ENCODE results near the gene PCK1.

Gene PCK1

GRCh38 chr20:57561356-57562279 lies 708 bp downstream of the PCK1 start:
- DNase-seq = no peak

DNA sequence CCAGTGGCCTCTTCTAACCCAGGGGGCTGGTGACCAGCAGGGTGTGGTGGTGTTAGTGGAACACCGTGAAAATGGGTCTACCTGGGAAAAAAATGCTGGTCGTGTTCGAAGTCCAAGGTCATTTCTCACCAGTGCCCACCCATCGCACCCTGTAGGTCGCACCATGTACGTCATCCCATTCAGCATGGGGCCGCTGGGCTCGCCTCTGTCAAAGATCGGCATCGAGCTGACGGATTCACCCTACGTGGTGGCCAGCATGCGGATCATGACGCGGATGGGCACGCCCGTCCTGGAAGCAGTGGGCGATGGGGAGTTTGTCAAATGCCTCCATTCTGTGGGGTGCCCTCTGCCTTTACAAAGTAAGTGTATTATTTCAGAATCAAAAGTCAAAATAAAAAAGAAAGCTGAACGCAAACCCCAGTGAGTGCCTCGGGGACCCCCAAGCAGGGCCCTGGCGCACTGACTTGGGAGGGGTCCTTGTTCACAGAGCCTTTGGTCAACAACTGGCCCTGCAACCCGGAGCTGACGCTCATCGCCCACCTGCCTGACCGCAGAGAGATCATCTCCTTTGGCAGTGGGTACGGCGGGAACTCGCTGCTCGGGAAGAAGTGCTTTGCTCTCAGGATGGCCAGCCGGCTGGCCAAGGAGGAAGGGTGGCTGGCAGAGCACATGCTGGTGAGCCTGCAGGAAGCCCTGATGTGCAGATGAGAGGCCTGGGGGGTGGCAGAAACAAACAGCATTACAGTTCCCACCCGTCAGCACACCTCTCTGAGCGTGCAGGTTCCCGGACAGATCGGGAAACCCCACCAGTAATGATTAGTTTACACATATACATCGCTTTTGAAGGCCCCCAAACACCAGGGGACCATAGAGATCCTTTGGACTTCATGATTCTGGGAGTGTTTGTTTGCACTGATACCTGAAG lies 1.9 kb downstream of the PCK1 start:
- DNase-seq = no peak

- DNase-seq = no peak
These were observed 2.6 kb downstream of the PCK1 start for GRCh38 chr20:57563522-57563921.

DNA sequence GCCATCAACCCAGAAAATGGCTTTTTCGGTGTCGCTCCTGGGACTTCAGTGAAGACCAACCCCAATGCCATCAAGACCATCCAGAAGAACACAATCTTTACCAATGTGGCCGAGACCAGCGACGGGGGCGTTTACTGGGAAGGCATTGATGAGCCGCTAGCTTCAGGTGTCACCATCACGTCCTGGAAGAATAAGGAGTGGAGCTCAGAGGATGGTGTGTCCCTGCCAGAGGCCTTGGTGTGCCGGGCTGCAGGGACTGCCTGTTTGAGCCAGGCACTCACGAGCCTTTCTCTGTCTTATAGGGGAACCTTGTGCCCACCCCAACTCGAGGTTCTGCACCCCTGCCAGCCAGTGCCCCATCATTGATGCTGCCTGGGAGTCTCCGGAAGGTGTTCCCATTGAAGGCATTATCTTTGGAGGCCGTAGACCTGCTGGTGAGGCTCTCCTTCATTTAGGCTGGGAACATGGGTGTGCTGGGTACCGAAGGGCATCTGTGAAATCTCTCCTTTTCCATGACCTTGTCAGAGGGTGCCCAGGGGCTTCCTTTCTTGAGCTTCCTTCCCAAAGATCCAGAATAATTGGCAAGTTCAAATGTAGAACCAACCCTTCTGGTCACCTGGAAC lies 3.4 kb downstream of the PCK1 start:
- no peak for DNase-seq

GRCh38 chr20:57564951-57565642 lies 4.2 kb downstream of the PCK1 start:
- no peak for DNase-seq

- DNase-seq = no peak
These were observed 5.5 kb downstream of the PCK1 start for GRCh38 chr20:57566399-57566798.

DNA sequence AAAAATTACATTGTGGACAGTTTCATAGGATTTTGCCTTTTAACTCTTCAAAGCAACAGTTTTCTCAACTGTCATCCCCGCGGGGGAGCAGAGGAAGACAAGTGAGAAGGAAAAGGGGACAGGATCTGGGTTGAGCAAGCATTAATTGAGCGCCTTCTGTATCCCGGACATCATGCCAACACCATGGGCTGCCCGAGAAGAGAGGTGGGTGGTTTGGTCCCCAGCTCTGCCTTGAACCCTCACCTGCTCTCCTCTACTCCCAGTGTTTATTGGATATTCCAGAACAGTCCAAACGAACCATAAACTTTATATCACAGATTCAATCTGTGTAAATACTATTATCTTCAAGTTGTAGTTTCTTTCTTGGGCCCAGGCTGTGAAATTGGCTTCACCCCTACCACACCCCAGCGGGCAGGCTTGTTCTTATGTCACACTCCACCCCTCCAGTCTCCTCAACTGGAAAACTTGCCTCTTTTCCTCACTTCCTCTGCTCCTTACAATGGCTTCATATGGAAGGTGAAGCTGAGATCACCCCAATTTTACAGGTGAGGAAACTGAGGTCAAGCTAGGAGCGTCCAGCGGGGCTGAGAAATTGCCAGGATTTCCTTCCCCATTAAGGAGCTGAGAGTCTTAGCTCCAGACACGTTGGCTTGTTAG lies 6.0 kb downstream of the PCK1 start:
- no peak for DNase-seq

DNA sequence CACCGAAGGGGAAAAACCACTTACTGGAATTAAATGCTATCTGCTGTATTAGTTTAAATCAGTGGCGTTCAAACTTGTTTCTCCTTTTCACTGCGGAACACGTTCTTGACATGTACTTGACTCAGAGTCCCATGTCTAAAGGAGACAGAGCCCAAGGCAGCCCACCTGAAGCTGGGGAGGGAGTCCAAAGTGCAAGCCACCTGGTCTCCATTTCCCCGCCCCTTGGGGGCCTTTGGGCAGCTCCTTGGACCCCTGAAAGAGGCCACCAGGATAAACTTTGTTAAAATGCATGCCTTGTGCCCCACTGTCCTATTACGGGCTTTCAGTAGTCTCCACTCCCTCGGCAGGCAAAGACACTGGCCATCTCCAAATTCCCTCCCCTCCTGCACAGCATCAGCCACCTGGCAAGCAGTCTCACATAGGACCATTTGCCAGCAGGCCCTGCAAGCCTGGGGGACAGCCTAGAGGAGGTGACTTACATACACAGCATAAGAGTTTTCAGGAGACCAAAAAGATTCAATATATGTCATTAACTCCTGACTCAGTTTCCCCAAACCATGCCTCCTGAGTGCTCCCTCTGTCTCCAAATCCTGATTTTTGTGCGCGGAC lies 6.7 kb downstream of the PCK1 start:
- DNase-seq = no peak

DNA sequence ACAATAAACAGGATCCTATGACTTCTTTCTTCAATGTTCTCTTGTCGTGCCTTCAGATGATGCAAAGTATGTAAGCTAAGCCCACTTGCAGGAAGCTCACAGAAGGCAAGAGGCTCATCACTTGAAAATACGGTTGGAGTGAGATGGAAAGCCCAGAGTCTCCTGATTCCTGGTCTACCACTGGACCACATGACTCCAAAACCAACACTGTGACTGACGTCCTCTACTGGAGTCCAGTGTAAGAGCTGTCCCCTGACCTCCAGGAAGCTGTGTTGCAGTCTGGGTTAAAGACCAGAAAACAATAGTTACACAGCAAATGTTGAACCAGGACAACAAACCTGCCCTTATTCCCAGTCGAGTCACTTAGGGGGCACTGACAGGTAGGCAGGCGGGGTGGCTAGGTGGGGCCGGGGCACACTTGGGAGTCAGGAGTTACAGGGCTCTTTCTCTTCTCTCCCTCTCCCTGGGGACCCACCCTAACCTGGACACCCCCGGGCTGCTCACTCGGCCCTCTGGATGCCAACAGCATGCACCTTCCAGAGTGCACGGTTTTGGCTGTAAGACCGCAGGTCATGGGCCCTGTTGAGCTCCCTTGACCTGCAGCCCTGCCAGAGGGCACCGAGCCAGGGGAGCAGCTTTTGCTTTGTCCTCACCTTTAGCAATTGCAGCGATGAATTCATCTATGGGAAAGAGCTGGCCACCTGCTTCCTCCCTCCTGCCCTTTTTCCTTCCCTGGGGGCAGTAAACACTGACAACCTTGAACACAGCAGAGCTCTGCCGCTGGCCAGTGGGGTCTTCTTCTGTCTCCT lies 7.4 kb downstream of the PCK1 start:
- DNase-seq = no peak

DNA sequence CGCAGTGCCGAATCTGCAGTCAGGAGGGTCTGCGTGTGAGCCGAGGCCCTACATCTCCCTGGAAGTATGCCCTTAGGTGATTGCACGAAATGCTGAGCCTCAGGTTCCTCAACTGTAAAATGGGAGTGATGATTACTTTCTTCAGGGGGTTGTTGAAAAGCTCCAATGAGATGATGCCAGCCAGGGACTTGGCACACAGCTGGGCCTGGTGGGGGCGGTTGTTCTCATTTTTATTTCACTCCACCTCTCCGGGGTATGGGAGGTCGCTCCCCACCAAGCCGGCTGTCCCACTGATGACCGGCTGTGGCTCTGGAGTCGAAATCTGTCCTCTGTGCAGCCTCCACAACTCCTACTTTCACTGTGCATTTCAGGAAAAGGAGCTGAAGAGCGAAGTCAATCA lies 8.1 kb downstream of the PCK1 start:
- DNase-seq = no peak

DNA sequence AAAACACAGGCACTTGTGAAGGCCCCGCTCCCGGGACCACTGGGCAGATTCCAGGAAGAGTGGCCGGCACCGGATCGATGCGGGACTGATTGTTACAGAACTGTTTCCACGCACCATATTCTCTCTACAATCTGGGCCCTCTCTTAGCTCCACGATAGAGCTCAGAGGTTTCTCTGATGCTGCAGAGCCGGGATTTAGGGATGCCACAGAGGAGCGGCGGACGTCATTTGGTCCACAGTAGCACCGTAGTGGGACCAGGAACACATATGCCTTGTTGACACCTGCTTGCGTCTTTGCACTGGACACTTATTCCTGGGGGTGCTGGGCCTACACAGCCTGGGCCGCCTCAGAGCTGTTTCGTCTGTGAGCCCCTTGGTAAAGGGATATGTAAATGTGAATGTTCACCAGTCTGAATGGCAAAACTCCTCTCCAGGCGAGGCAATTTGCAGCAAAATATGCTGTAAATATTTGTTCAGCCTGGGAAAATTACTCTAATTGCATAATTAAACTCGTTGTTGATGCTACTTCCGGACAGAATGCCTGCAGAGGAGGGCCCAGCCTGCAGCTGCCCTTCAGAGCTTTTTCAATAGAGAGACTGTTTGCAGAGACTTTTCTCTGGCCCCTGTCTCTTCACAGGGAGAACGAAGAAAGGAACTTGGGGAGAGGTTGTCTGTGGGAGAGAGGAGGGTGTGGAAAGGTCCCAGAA lies 9.4 kb downstream of the PCK1 start:
- DNase-seq = no peak

GRCh38 chr20:57570920-57571319 lies 10.0 kb downstream of the PCK1 start:
- no peak for DNase-seq

DNA sequence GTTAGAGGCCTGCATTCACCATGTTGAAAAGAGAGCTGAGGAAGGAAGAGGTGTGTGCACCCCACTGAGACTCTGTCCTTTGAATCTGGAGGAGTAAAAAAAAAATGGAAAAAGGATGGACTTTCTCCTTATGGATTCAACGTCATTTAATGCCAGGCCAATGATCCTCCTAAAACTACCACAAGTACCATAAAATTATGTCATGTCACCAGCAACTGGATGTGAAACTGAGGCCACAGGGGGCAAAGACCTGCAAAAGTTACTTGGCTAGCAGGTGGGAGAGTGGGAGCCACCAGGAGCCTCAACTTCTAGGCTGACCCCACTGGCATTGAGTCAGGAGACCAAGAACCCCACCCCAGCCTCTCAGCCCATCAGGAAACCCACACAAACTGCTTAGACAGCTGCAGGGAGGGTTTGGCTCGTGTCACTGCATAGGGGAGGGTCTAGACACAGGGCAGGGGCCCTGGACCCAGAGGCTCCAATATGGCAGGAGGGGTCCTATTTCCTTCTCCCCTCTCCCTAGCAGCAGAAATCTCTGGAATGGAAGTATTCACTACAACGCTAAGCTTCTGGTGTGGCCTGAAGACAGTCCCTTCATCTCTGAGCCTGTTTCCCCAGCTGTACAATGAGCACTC lies 11.0 kb downstream of the PCK1 start:
- DNase-seq = no peak

DNA sequence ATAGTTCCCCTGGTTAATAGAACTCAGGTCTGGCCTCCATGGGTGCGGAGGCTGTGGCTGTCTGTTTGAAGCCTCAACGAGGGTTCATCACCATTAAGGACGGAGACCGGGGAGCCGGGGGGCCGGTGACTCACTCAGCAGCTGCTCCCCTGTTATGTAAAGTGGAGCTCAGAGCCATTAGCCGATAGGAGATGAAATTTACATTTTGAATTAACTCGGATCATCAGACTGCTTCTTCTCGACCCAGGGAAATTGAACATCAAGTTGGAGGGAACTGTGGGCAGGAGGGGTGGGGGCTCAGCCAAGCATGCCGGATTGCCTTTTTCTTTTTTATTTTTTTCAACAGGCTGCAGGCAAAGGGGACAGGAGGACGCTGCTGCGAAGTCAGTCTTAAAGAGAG lies 12.3 kb downstream of the PCK1 start:
- no peak for DNase-seq

DNA sequence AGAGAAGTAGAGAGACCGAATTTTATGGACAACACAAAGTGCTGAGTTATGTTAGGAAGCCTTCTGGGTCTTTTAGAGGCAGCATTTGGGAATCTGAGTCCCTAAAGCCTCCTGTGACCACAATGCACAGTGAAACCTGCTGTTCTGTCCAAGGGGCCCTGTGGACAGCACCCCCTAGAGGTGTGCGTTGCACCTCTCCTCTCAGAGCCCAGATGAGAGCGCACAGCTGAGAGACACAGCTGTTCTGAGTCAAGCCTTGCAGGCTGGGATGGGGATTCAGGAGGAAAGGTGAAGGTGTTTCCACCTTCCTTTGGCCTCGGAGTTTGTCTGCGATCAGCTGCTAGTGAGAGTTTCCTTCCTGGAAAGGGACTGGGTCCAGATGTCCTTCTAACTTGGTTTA lies 13.0 kb downstream of the PCK1 start:
- no peak for DNase-seq

DNA sequence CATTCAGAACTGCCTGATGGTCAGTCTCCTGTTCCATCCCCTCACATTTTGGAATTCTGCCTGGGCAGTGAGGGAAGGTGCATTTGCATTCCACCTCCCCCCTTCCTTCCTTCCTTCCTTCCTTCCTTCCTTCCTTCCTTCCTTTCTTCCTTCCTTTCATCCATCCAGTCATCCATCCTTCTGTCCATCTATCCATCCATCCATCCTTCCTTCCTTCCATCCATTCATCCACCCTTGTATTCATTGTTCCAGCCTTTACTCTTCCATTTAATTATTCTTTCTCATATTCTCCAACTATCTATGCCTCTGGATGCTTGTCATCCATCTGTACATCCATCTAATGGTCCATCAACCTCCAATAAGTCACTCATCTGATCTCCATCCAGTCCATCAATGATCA lies 14.0 kb downstream of the PCK1 start:
- no peak for DNase-seq

- no peak for DNase-seq
These were observed 15.1 kb downstream of the PCK1 start for GRCh38 chr20:57576002-57576401.

- no peak for DNase-seq
These were observed 16.0 kb downstream of the PCK1 start for GRCh38 chr20:57576617-57577550.
